Activated CD8-positive, alpha-beta T cell treated with anti-CD3 and anti-CD28 coated beads for 36 hours (primary cell): Measurements from ENCODE around the gene HOXC9. TPM values are rescaled to one million over a fixed set of nuclear protein-coding genes. Genes with fewer than 3 reads are reported as not detected.

Source experiments
- ATAC-seq: fragments of 200-7000 bp; cut with Tn5 transposase; one replicate; pipeline ENCODE4 v1.10.0; 2021; ENCODE audit warnings: mild to moderate bottlenecking, moderate library complexity
- CTCF ChIA-PET: fragments of 350-600 bp; sonication (Branson Sonifier 250); formaldehyde crosslinking; loops from one replicate; lab custom pipeline; 2021; ENCODE audit warnings: antibody characterized with exemption; lab: Charles Lee
- POLR2A ChIA-PET: fragments of 350-600 bp; sonication (Branson Sonifier 250); formaldehyde crosslinking; loops from one replicate; lab custom pipeline; 2021; ENCODE audit warnings: antibody characterized with exemption; lab: Charles Lee
- DNase-seq: peaks from one replicate; pipeline ENCODE4 v3.0.0-alpha.2; 2020
- H3K27ac Mint-ChIP-seq: one replicate; pipeline ENCODE4 v1.8.0; 2021; ENCODE audit warnings: mild to moderate bottlenecking, mixed read lengths
- H3K27me3 Mint-ChIP-seq: one replicate; pipeline ENCODE4 v1.8.0; 2021; ENCODE audit warnings: mixed read lengths
- H3K36me3 Mint-ChIP-seq: one replicate; pipeline ENCODE4 v1.8.0; 2021; ENCODE audit warnings: low read depth, mixed read lengths
- H3K4me1 Mint-ChIP-seq: one replicate; pipeline ENCODE4 v1.8.0; 2021; ENCODE audit warnings: low read depth, mixed read lengths
- H3K4me3 Mint-ChIP-seq: one replicate; pipeline ENCODE4 v1.8.0; 2021; ENCODE audit warnings: mild to moderate bottlenecking, moderate library complexity, mixed read lengths
- H3K9me3 Mint-ChIP-seq: one replicate; pipeline ENCODE4 v1.8.0; 2021; ENCODE audit warnings: mixed read lengths
- CTCF ChIP-seq: fragments of 200-600 bp; IDR thresholded peaks from one replicate; pipeline ENCODE4 v1.8.0; 2022; ENCODE audit warnings: antibody characterized with exemption, mild to moderate bottlenecking
- intact Hi-C: fragments of 100-400 bp; cut with micrococcal nuclease; formaldehyde crosslinking; loops from one replicate; pipeline ENCODE4 v1.10.0; 2022
- total RNA-seq, 2 experiments: library from RNA; stranded (reverse); gene quantifications; one replicate each; pipeline ENCODE4 v1.2.3, GENCODE V29; 2021

Gene HOXC9
- total RNA-seq, 2 experiments from 2014 or later, result not detected

GRCh38 chr12:53969588-53970259 is 30.2 kb upstream of the HOXC9 start:
- Mint-ChIP-seq H3K9me3 (peaks cover 4% of the 10 kb centered on the region), H3K36me3 (peaks cover 4% of the 10 kb centered on the region), H3K4me1 (peaks cover 18% of the 10 kb centered on the region), H3K4me3 (no peak overlapping the region), H3K27ac (no peak overlapping the region), H3K27me3 (peaks cover 87% of the 10 kb centered on the region)
- ATAC-seq (no peak), DNase-seq (no peak)
- TF ChIP-seq CTCF, result no peak
- POLR2A ChIA-PET, result no interaction called here
- intact Hi-C loops, result loop anchor here (5.0 kb wide), 1 partner anchor 32 kb away; the partner anchor contains the start of gene HOXC13
- CTCF ChIA-PET, result interaction anchor here (0.9 to 1.0 kb wide), 2 partner anchors 11 to 236 kb away, joined by 3 read pairs; no protein-coding TSS in a partner anchor

GRCh38 chr12:53970451-53970850 is 29.5 kb upstream of the HOXC9 start:
- peaks cover 4% of the 10 kb centered on the region for H3K36me3 Mint-ChIP-seq
- DNase-seq (no peak), ATAC-seq (no peak)
- peaks cover 4% of the 10 kb centered on the region for H3K9me3 Mint-ChIP-seq
- no peak for TF ChIP-seq CTCF
- H3K4me3 Mint-ChIP-seq, result no peak overlapping the region
- H3K4me1 Mint-ChIP-seq, result peaks cover 19% of the 10 kb centered on the region
- ChIA-PET POLR2A (no interaction called here), CTCF (interaction anchor here (0.9 to 1.0 kb wide), 2 partner anchors 12 to 236 kb away, joined by 3 read pairs; no protein-coding TSS in a partner anchor)
- intact Hi-C loops, result loop anchor here (5.0 kb wide), 1 partner anchor 33 kb away; the partner anchor contains the start of gene HOXC13
- no peak overlapping the region for H3K27ac Mint-ChIP-seq
- peaks cover 82% of the 10 kb centered on the region for H3K27me3 Mint-ChIP-seq

- no peak for DNase-seq
- no peak for ATAC-seq
- ChIA-PET CTCF (interaction anchor here (1.1 kb wide), 1 partner anchor 60 kb away, joined by 3 read pairs; no protein-coding TSS in a partner anchor), POLR2A (no interaction called here)
- intact Hi-C loops, result loop anchor here (5.0 kb wide), 1 partner anchor 34 kb away; the partner anchor contains the start of gene HOXC13
- Mint-ChIP-seq H3K27ac (no peak overlapping the region), H3K27me3 (peaks cover 80% of the 10 kb centered on the region), H3K9me3 (peaks cover 4% of the 10 kb centered on the region), H3K36me3 (peaks cover 4% of the 10 kb centered on the region), H3K4me1 (peaks cover 20% of the 10 kb centered on the region), H3K4me3 (no peak overlapping the region)
- no peak for TF ChIP-seq CTCF
These were observed 28.8 kb upstream of the HOXC9 start for GRCh38 chr12:53971129-53971528.

- Mint-ChIP-seq H3K27me3 (peaks cover 80% of the 10 kb centered on the region), H3K4me3 (no peak overlapping the region), H3K9me3 (peaks cover 4% of the 10 kb centered on the region), H3K27ac (no peak overlapping the region), H3K36me3 (peaks cover 4% of the 10 kb centered on the region), H3K4me1 (peaks cover 15% of the 10 kb centered on the region)
- DNase-seq (no peak), ATAC-seq (no peak)
- ChIA-PET POLR2A (no interaction called here), CTCF (interaction anchor here (1.1 kb wide), 1 partner anchor 60 kb away, joined by 3 read pairs; no protein-coding TSS in a partner anchor)
- no peak for TF ChIP-seq CTCF
- intact Hi-C loops, result loop anchor here (5.0 kb wide), 1 partner anchor 34 kb away; the partner anchor contains the start of gene HOXC13
These were observed 28.3 kb upstream of the HOXC9 start for GRCh38 chr12:53971686-53972085.
